ENCODE measurements around the gene POLR1C.

POLR1C gene

DNA sequence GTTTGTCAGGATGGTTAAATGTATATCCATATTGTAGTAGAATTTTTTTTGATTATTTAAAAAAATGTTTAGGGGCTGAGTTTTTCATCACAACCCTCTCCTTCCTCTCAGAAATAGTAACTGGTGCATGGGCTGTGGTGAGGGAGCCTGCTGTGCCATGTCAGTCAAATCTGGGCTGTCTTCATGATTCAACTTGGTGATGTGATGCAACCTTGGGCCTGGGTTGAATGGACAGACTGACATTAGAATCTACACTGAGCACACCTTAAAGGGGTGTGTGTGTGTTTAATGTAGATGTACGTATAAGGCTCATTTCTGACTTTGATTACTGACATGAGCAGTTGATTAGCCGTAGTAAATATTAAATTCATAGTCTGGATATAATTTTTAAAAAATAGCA is 35.8 kb upstream of the POLR1C start:
- no peak overlapping the region for H2AFZ ChIP-seq (ENCODE audit: low read depth, low read length, severe bottlenecking)
- H3K27ac ChIP-seq (ENCODE audit: low read depth, low read length) = no peak overlapping the region
- no peak overlapping the region for H3K9ac ChIP-seq (ENCODE audit: low read length)
- no peaks in the 10 kb centered on the region for H3K9me3 ChIP-seq (ENCODE audit: insufficient read depth, low read length)
- no peak overlapping the region for H3K4me3 ChIP-seq (ENCODE audit: insufficient read depth, low read length, poor library complexity, severe bottlenecking)
- peaks cover 8% of the 10 kb centered on the region; the same call in 1 of the 2 replicates for H3F3A ChIP-seq (ENCODE audit: insufficient read depth)
- peak overlapping the region; percentile 0 for H3K4me2 ChIP-seq (ENCODE audit: low read depth, low read length, poor library complexity, severe bottlenecking)
- peaks cover 28% of the 10 kb centered on the region for H3K79me2 ChIP-seq (ENCODE audit: insufficient read depth, low read length)
- TF ChIP-seq EZH2phosphoT487 (conservative IDR thresholded peaks at IDR 0.05; ENCODE audit: low read length) = no peak
- TF ChIP-seq, protein P1, sequence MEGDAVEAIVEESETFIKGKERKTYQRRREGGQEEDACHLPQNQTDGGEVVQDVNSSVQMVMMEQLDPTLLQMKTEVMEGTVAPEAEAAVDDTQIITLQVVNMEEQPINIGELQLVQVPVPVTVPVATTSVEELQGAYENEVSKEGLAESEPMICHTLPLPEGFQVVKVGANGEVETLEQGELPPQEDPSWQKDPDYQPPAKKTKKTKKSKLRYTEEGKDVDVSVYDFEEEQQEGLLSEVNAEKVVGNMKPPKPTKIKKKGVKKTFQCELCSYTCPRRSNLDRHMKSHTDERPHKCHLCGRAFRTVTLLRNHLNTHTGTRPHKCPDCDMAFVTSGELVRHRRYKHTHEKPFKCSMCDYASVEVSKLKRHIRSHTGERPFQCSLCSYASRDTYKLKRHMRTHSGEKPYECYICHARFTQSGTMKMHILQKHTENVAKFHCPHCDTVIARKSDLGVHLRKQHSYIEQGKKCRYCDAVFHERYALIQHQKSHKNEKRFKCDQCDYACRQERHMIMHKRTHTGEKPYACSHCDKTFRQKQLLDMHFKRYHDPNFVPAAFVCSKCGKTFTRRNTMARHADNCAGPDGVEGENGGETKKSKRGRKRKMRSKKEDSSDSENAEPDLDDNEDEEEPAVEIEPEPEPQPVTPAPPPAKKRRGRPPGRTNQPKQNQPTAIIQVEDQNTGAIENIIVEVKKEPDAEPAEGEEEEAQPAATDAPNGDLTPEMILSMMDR (IDR thresholded peaks at IDR 0.05; ENCODE audit: insufficient read depth, low read length, poor library complexity, severe bottlenecking) = no peak
- no peaks in the 10 kb centered on the region for H3K27me3 ChIP-seq (ENCODE audit: low read length)
- H3K9me2 ChIP-seq (replicated peaks; ENCODE audit: insufficient read depth, low read length) = no peaks in the 10 kb centered on the region
- no peaks in the 10 kb centered on the region for H3K36me3 ChIP-seq (ENCODE audit: low read length)
- 0 out of 2 replicates have a peak, but pooled peaks cover 3% of the 10 kb centered on the region for H4K20me1 ChIP-seq (ENCODE audit: low read depth, low read length)

DNA sequence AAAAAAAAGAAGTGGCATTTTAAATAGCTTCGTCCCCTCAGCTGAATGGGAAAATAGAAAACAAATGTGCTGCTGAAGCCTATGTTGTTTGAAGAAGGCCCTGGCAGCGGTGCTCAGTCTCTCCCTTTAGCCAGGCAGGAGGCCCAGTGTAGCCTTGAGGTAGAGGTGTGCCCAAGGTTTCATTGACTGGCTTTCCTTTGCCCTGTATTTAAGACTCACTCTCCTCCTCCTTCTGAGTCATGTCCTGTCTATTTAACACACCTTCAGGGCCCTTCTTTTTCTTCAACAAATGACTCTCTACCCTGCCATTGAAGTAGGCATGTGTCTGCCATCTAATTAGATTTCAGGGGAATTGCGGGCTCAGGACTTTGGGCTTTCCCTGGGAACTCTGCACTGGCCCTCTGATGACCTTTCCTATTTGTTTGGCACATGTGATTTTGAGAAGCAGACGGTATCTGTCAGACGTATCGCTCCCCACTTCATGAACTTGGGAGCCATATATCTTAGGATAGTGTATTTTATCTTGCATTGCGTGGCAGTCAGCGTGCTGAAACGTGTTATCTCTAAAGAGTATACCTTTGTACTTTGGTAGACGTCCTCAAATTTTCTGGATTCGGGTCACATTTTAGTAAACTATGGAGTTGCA is 35.2 kb upstream of the POLR1C start:
- no peaks in the 10 kb centered on the region for H3K27me3 ChIP-seq (ENCODE audit: low read length)
- no peak overlapping the region for H3K4me2 ChIP-seq (ENCODE audit: low read depth, low read length, poor library complexity, severe bottlenecking)
- no peaks in the 10 kb centered on the region for H3K36me3 ChIP-seq (ENCODE audit: low read length)
- H3K9me2 ChIP-seq (replicated peaks; ENCODE audit: insufficient read depth, low read length) = no peaks in the 10 kb centered on the region
- no peak overlapping the region for H3K4me3 ChIP-seq (ENCODE audit: insufficient read depth, low read length, poor library complexity, severe bottlenecking)
- TF ChIP-seq, protein P1 (IDR thresholded peaks at IDR 0.05; ENCODE audit: insufficient read depth, low read length, poor library complexity, severe bottlenecking) = no peak
- no peak for TF ChIP-seq EZH2phosphoT487 (conservative IDR thresholded peaks at IDR 0.05; ENCODE audit: low read length)
- 0 out of 2 replicates have a peak, but pooled peaks cover 3% of the 10 kb centered on the region for H4K20me1 ChIP-seq (ENCODE audit: low read depth, low read length)
- peaks cover 4% of the 10 kb centered on the region; the same call in 1 of the 2 replicates for H3F3A ChIP-seq (ENCODE audit: insufficient read depth)
- H2AFZ ChIP-seq (ENCODE audit: low read depth, low read length, severe bottlenecking) = no peak overlapping the region
- H3K79me2 ChIP-seq (ENCODE audit: insufficient read depth, low read length) = peaks cover 28% of the 10 kb centered on the region
- H3K9me3 ChIP-seq (ENCODE audit: insufficient read depth, low read length) = no peaks in the 10 kb centered on the region
- no peak overlapping the region for H3K27ac ChIP-seq (ENCODE audit: low read depth, low read length)
- no peak overlapping the region for H3K9ac ChIP-seq (ENCODE audit: low read length)

DNA sequence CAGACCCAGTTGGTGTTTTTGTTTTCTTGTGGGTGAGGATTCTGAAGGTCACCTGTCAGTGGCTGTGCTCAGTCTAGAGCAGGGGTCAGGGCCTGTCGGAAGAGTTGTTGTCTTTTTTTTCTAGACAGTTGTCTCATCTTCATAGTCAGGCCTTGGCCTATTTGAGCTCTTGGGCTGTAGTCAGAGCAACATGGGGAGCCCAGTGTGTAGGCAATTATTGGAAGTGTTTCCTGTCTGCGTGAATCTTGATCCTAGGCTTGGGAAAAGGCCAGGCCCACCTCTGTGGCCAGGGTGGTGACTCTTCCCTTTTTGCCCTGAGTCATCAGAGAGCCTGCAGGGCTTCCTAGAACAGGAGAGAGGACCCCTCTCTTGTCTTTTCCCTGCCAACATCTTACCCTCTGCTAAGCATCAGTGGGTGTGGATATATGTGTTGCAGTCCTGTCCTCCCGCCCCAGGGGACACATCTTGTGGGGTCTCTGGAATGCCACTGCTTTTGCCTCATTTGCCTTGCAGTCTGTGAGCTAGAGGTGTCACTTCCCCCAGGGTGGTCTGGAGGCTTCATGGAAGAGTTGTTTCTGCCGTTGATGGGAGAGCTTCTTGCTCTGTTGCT is 28.1 kb upstream of the POLR1C start:
- Histone ChIP-seq H3K27me3 (ENCODE audit: low read length) (no peaks in the 10 kb centered on the region), H3F3A (ENCODE audit: insufficient read depth) (no peaks in the 10 kb centered on the region), H3K27ac (ENCODE audit: low read depth, low read length) (no peak overlapping the region), H4K20me1 (ENCODE audit: low read depth, low read length) (no peaks in the 10 kb centered on the region), H3K36me3 (ENCODE audit: low read length) (no peaks in the 10 kb centered on the region), H3K4me3 (ENCODE audit: insufficient read depth, low read length, poor library complexity, severe bottlenecking) (no peak overlapping the region), H2AFZ (ENCODE audit: low read depth, low read length, severe bottlenecking) (no peak overlapping the region), H3K9me2 (replicated peaks; ENCODE audit: insufficient read depth, low read length) (no peaks in the 10 kb centered on the region), H3K9ac (ENCODE audit: low read length) (no peak overlapping the region), H3K79me2 (ENCODE audit: insufficient read depth, low read length) (no peaks in the 10 kb centered on the region; the same call in 1 of the 2 replicates), H3K9me3 (ENCODE audit: insufficient read depth, low read length) (no peaks in the 10 kb centered on the region), H3K4me2 (ENCODE audit: low read depth, low read length, poor library complexity, severe bottlenecking) (no peak overlapping the region)
- TF ChIP-seq, protein P1 (IDR thresholded peaks at IDR 0.05; ENCODE audit: insufficient read depth, low read length, poor library complexity, severe bottlenecking) = no peak
- TF ChIP-seq EZH2phosphoT487 (conservative IDR thresholded peaks at IDR 0.05; ENCODE audit: low read length) = no peak
